ENCODE measurements around the gene ATP12A. TPM values are rescaled to one million over a fixed set of nuclear protein-coding genes. Genes with fewer than 3 reads are reported as not detected.

ATP12A gene
- polyA plus RNA-seq, 3 donors = not detected

DNA sequence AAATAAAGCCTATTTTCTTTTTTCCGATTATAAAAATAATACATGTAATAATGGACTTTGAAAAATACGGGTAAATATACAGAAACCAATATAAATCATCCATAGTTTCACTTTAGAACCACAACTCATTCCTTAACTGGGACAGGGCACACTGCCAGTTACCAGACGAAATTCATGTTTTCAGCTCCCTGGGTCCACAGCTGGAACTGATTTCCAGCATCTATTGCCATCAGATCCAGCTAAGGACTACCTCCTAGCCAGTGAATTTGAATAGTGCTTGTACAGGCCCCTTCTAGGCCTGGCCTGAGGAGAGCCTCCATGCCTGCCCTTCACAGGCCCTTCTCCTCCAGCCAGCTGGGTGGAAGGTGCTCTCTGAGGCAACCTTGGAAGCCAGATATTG is 30.0 kb upstream of the ATP12A start:
- TF ChIP-seq, protein P1, sequence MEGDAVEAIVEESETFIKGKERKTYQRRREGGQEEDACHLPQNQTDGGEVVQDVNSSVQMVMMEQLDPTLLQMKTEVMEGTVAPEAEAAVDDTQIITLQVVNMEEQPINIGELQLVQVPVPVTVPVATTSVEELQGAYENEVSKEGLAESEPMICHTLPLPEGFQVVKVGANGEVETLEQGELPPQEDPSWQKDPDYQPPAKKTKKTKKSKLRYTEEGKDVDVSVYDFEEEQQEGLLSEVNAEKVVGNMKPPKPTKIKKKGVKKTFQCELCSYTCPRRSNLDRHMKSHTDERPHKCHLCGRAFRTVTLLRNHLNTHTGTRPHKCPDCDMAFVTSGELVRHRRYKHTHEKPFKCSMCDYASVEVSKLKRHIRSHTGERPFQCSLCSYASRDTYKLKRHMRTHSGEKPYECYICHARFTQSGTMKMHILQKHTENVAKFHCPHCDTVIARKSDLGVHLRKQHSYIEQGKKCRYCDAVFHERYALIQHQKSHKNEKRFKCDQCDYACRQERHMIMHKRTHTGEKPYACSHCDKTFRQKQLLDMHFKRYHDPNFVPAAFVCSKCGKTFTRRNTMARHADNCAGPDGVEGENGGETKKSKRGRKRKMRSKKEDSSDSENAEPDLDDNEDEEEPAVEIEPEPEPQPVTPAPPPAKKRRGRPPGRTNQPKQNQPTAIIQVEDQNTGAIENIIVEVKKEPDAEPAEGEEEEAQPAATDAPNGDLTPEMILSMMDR (IDR thresholded peaks at IDR 0.05) = no peak
- no peaks in the 10 kb centered on the region for H3K4me1 Mint-ChIP-seq
- WGBS (ENCODE audit: insufficient coverage) = no CpG with 5 or more reads among the region's 3 CpGs
- peaks cover 0 to 5% (median 5%) of the 10 kb centered on the region in 3 donors for H3K27me3 Mint-ChIP-seq (ENCODE audit: low read depth in 3 of 3)
- no peaks in the 10 kb centered on the region for H3K36me3 Mint-ChIP-seq
- Histone ChIP-seq H3K27ac (ENCODE audit: low read depth in 1 of 2, low read length in 2 of 2) (no peak overlapping the region), H3K27me3 (ENCODE audit: control insufficient read depth in 2 of 2, insufficient read depth in 2 of 2, low read length in 2 of 2) (no peaks in the 10 kb centered on the region), H3K9me3 (replicated peaks in 1 of 2; ENCODE audit: control insufficient read depth in 1 of 2, insufficient read depth in 1 of 2, low read length in 2 of 2) (no peaks in the 10 kb centered on the region), H3K4me3 (replicated peaks in 1 of 3; ENCODE audit: low read depth in 2 of 3, low read length in 3 of 3) (no peak overlapping the region), H3K4me1 (ENCODE audit: control insufficient read depth in 1 of 2, insufficient read depth in 2 of 2, low read length in 2 of 2) (no peaks in the 10 kb centered on the region), H3K36me3 (replicated peaks in 1 of 2; ENCODE audit: control insufficient read depth in 1 of 2, insufficient read depth in 2 of 2, low read length in 2 of 2) (no peaks in the 10 kb centered on the region), H3K4me2 (replicated peaks; ENCODE audit: extremely low read depth, low read length, poor library complexity, severe bottlenecking) (no peak overlapping the region), H3K9ac (ENCODE audit: insufficient read depth, low read length, poor library complexity, severe bottlenecking) (no peak overlapping the region), H4K20me1 (ENCODE audit: insufficient read depth, low read length) (no peaks in the 10 kb centered on the region), H2AFZ (ENCODE audit: insufficient read depth, low read depth, low read length, poor library complexity, severe bottlenecking) (no peak overlapping the region), H3K79me2 (ENCODE audit: insufficient read depth, low read length) (no peaks in the 10 kb centered on the region)
- H3K9me3 Mint-ChIP-seq = peaks cover 0 to 2% (median 0%) of the 10 kb centered on the region in 7 donors
- intact Hi-C loops (cut with micrococcal nuclease) = no loop called here
- no peak overlapping the region for H3K27ac Mint-ChIP-seq
- DNase-seq = no peak
- no peak overlapping the region for H3K4me3 Mint-ChIP-seq

DNA sequence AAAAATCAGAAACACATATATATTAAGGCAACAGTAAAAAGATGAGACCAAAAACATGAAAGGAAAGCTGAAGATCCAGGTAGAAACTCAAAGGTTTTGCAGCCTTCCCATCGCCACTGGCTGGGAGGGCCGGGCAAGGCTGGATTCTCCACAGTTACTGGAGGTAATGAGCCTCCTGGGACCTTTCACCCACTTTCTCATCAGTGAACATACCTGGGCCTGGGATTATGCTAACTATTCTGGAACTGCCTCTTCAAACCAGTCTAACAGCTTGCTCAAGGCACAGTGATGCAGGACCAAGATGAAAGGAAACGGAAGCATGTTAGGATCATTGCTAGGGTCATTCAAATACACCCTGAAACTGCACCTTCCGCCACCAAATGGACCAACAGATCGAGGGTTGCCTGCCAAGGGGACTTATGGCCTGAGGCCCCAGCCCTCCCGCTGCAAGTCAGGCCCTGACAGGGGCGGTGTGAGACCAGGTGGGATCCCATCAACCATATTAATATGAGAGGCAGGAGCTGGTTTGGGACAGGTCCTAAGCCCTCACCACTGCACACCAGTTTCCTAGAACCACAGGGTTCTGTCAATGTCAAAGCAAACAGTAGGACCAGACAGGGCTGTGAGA is 28.4 kb upstream of the ATP12A start:
- H3K79me2 ChIP-seq (ENCODE audit: insufficient read depth, low read length) = no peaks in the 10 kb centered on the region
- Mint-ChIP-seq H3K4me1 (no peaks in the 10 kb centered on the region), H3K27me3 (ENCODE audit: low read depth in 3 of 3) (peaks cover 0 to 7% (median 5%) of the 10 kb centered on the region in 3 donors), H3K9me3 (peaks cover 0 to 2% (median 0%) of the 10 kb centered on the region in 7 donors), H3K27ac (no peak overlapping the region), H3K36me3 (no peaks in the 10 kb centered on the region), H3K4me3 (no peak overlapping the region)
- no peak overlapping the region for H3K9ac ChIP-seq (ENCODE audit: insufficient read depth, low read length, poor library complexity, severe bottlenecking)
- H3K4me3 ChIP-seq (replicated peaks in 1 of 3; ENCODE audit: low read depth in 2 of 3, low read length in 3 of 3) = no peak overlapping the region
- intact Hi-C loops (cut with micrococcal nuclease) = no loop called here
- no peak overlapping the region for H3K4me2 ChIP-seq (replicated peaks; ENCODE audit: extremely low read depth, low read length, poor library complexity, severe bottlenecking)
- H3K27ac ChIP-seq (ENCODE audit: low read depth in 1 of 2, low read length in 2 of 2) = no peak overlapping the region
- DNase-seq = no peak
- no peak overlapping the region for H2AFZ ChIP-seq (ENCODE audit: insufficient read depth, low read depth, low read length, poor library complexity, severe bottlenecking)
- H3K27me3 ChIP-seq (ENCODE audit: control insufficient read depth in 2 of 2, insufficient read depth in 2 of 2, low read length in 2 of 2) = no peaks in the 10 kb centered on the region
- no peaks in the 10 kb centered on the region for H3K4me1 ChIP-seq (ENCODE audit: control insufficient read depth in 1 of 2, insufficient read depth in 2 of 2, low read length in 2 of 2)
- 93% methylated on average over 5 of the region's 7 CpGs for WGBS (ENCODE audit: insufficient coverage)
- no peaks in the 10 kb centered on the region for H3K36me3 ChIP-seq (replicated peaks in 1 of 2; ENCODE audit: control insufficient read depth in 1 of 2, insufficient read depth in 2 of 2, low read length in 2 of 2)
- no peaks in the 10 kb centered on the region for H4K20me1 ChIP-seq (ENCODE audit: insufficient read depth, low read length)
- TF ChIP-seq, protein P1 (IDR thresholded peaks at IDR 0.05) = no peak
- H3K9me3 ChIP-seq (replicated peaks in 1 of 2; ENCODE audit: control insufficient read depth in 1 of 2, insufficient read depth in 1 of 2, low read length in 2 of 2) = no peaks in the 10 kb centered on the region

Data from CD14-positive monocyte (primary cell).